Measurements from ENCODE around the gene ST6GALNAC4.

ST6GALNAC4 gene

GRCh38 chr9:127929625-127929979 lies 12.8 kb upstream of the ST6GALNAC4 start:
- DNase-seq (ENCODE audit: low spot score) = no peak

- no peak for DNase-seq (ENCODE audit: low spot score)
Measured at GRCh38 chr9:127928676-127929624, 12.1 kb upstream of the ST6GALNAC4 start.

- no peak for DNase-seq (ENCODE audit: low spot score)
Measured at GRCh38 chr9:127927988-127928675, 11.3 kb upstream of the ST6GALNAC4 start.

- peak; percentile 80 for DNase-seq (ENCODE audit: low spot score)
Measured at GRCh38 chr9:127927201-127927987, 10.6 kb upstream of the ST6GALNAC4 start.

GRCh38 chr9:127926906-127927200 lies 10.0 kb upstream of the ST6GALNAC4 start:
- no peak for DNase-seq (ENCODE audit: low spot score)

GRCh38 chr9:127925959-127926905 lies 9.4 kb upstream of the ST6GALNAC4 start:
- no peak for DNase-seq (ENCODE audit: low spot score)

GRCh38 chr9:127924736-127925444 lies 8.0 kb upstream of the ST6GALNAC4 start:
- DNase-seq (ENCODE audit: low spot score) = no peak

GRCh38 chr9:127923771-127924170 lies 6.9 kb upstream of the ST6GALNAC4 start:
- no peak for DNase-seq (ENCODE audit: low spot score)

- no peak for DNase-seq (ENCODE audit: low spot score)
Measured at GRCh38 chr9:127923046-127923445, 6.2 kb upstream of the ST6GALNAC4 start.

GRCh38 chr9:127921557-127922120 lies 4.8 kb upstream of the ST6GALNAC4 start:
- peak; percentile 74 for DNase-seq (ENCODE audit: low spot score)

GRCh38 chr9:127920794-127921193 lies 4.0 kb upstream of the ST6GALNAC4 start:
- no peak for DNase-seq (ENCODE audit: low spot score)

- no peak for DNase-seq (ENCODE audit: low spot score)
Measured at GRCh38 chr9:127919253-127919815, 2.5 kb upstream of the ST6GALNAC4 start.

- DNase-seq (ENCODE audit: low spot score) = no peak
Measured at GRCh38 chr9:127918183-127919107, 1.6 kb upstream of the ST6GALNAC4 start.

- DNase-seq (ENCODE audit: low spot score) = no peak
Measured at GRCh38 chr9:127917603-127918002, 762 bp upstream of the ST6GALNAC4 start.

- DNase-seq (ENCODE audit: low spot score) = no peak
Measured at GRCh38 chr9:127915801-127916719, 781 bp downstream of the ST6GALNAC4 start.

- DNase-seq (ENCODE audit: low spot score) = no peak
Measured at GRCh38 chr9:127915325-127915752, 1.5 kb downstream of the ST6GALNAC4 start.

- DNase-seq (ENCODE audit: low spot score) = no peak
Measured at GRCh38 chr9:127913682-127914081, 3.2 kb downstream of the ST6GALNAC4 start.

- DNase-seq (ENCODE audit: low spot score) = no peak
Measured at GRCh38 chr9:127912882-127913281, 4.0 kb downstream of the ST6GALNAC4 start.

Data from CD4-positive, alpha-beta T cell treated with Interleukin-6 at 100 ng/mL for 8 hours (primary cell).